Fibroblast of skin of right biceps (primary cell): ENCODE measurements around the gene IMMT.

Experiments used
- DNase-seq: peaks from one replicate; pipeline ENCODE4 v3.0.0-alpha.2; 2013

The IMMT gene

DNA sequence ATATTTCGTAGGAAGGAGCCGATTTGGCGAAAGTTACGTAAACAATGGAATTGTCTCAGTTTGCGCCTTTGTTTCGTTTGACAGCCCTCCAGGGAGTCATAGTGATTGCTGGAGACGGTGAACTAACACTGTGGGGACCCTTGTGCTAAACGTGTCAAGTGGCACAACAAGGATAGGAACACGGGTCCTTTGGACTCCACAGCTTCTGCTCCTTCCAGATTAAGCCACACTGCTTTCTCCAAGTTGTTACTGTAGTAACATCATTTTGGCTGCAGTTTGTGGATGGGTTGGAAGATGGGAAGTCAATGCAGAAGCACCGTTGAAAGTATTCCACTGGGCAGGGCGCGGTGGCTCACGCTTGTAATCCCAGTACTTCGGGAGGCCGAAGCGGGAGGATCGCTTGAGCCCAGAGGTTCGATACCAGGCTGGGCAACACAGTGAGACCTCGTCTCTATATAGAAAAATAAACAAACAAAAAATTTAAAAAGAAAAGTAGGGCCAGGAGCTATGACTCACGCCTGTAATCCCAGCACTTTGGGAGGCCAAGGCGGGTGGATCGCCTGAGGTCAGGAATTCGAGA is 636 bp upstream of the IMMT start:
- peak; percentile 5 for DNase-seq

GRCh38 chr2:86194751-86195054 is 559 bp downstream of the IMMT start:
- no peak for DNase-seq

- DNase-seq, result no peak
Measured at GRCh38 chr2:86193901-86194567, 1.2 kb downstream of the IMMT start.

DNA sequence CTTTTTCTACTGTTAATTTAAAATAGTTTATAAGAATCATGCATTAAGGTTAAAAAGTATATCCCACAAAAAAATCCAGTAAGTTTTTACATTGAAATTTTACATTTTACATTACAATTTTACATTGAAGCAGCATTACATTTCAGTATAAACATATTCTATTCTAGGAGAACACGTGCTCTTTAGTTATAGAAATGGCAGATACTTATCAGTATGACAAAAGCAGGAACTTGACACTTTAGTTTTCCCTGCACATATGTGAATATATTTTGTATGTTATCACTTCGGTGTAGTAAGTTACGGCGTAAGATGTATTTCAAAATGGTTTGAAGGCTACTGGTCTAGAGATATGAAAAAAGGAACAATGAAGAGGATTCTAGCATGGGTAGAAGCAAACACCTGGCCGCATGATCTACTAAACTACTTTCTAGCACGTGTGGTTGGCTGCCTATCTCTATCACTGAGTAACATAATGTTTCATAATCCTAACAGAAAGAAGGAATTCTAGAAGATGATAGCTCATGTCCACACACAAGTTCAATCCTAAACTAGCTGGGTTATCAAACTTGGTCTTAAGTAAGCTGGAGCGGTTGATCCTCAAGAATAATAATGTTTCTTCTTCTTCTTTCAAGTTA is 5.4 kb downstream of the IMMT start:
- DNase-seq, result no peak

- no peak for DNase-seq
Measured at GRCh38 chr2:86186431-86186830, 8.8 kb downstream of the IMMT start.

- DNase-seq, result no peak
Measured at GRCh38 chr2:86185517-86186212, 9.6 kb downstream of the IMMT start.

DNA sequence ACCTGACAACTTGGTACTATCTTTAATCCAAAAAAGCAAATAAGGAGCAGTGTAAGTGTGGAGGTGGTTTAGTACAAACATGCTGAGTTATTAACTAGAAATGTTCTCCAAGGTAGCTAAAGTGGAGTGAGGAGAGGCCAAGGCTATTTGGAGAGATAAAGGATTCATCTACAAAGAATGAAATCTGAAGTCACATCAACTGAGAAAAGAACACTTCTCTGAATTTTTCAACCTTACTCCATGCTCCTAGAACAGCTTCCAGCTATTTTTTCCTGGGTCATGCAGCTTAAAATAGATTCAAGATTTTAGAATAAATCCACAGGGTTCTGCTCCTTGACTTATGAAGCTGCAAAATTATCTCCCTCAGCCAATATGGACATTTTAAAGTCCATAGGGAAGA is 18.7 kb downstream of the IMMT start:
- no peak for DNase-seq

- no peak for DNase-seq
Measured at GRCh38 chr2:86175828-86176227, 19.4 kb downstream of the IMMT start.

DNA sequence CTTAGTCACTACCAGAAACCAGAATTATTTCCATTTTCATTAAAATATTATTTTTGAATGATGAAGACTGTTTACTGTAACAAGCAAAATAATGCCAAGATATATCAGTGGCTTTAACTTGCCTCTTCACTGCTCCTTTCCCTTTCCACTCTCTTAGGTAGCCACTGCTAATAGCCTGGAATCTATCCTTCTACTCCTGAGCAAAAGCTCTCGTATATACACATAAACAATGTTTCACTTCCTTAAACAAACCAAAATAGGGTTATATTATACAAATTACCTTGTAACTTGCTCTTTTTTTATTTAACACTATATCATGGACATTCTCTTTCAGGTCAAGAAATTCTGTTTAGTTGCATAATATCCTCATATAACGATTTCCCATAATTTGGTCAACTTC is 20.8 kb downstream of the IMMT start:
- DNase-seq, result no peak

GRCh38 chr2:86172610-86173009 is 22.7 kb downstream of the IMMT start:
- DNase-seq, result no peak

DNA sequence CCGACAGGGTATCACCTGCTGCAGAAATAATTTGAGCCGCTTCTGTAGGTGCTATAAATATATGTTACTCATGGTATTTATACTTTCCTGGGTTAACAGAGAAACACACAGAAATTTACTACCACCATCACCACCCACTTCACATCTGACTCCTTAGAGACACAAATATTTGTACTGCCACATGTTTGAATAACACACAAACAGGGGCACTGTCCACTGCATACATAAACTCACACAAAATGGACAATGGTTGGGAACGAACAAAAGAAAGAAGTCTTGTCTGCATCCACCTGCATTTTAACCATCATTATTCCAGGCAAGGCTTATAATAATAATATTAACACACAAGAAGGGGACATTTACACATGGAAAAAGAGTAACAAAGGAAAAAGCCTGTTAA is 24.0 kb downstream of the IMMT start:
- DNase-seq, result no peak

GRCh38 chr2:86170449-86170848 is 24.8 kb downstream of the IMMT start:
- DNase-seq, result no peak

DNA sequence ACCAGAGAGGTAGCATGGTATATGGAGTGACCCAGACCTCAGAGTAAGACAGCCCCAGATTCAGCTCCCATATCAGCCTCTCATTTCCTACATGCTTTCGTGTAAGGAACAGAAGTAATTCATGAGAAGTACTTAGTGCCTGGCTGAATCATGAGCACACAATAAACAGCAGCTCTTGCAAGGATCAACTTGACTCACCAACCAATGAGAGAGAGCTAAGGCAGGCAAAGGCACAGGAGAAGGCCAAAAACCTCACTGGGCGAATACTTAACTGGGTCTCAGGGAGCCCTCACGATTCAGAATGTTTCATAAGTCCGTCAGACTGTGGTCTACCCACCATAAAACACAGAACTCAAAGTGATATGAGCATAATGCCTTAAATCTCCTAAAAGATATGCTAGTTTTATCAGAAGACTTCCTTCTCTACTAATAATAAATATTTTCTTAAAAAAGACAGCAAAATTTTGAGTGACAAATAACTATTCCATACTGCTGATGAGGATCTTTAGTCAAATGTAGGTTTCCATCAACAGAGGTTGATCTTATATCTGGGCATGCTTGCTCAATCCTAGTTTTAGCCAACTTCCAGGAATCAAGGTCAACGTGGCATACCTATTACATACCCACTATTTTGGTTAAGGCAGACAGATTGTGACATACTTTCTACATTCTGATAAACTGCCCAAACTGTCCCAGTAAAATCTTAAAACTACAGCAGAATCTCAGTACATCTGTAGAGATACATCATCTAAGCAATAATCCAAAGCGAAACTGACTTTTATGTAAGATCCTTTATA is 34.9 kb downstream of the IMMT start:
- DNase-seq, result no peak

GRCh38 chr2:86158286-86158685 is 37.0 kb downstream of the IMMT start:
- no peak for DNase-seq

- no peak for DNase-seq
Measured at GRCh38 chr2:86157009-86157556, 38.2 kb downstream of the IMMT start.

- no peak for DNase-seq
Measured at GRCh38 chr2:86150502-86150901, 44.8 kb downstream of the IMMT start.

DNA sequence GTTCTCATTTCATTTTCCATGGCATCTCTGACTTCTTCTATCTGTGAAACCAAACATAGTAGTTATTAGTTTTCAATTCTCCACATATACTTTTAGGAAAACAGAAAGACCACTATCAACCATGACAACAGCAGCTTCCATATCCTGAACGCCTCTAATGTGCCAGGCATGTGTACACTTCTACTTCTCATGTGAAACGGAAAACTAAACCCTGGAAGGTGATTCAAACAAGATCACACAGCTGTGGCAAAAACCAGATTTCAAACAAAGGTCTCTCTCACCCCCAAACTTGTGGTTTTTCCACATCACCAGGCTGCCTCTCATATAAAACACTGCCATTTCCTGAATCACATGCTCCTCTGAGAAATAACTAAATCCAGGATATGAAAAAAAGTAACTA is 47.5 kb downstream of the IMMT start:
- no peak for DNase-seq

GRCh38 chr2:86143926-86144685 is 51.2 kb downstream of the IMMT start:
- no peak for DNase-seq

DNA sequence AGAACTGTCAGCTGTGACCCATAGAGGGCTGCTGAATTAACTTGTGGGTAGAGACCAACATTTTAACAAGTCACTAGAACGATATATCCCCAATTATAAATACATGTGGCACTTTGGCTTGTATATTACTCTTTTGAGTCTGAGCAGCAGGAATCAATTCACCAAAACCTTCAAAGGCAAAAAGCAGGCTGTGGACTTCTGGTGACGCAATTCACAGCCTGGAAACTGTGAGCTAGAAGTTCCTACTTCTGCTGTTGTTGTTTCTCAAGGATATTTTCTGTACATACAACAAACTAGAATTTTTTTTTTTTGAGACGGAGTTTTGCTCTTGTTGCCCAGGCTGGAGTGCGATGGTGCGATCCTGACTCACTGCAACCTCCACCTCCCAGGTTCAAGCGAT is 52.0 kb downstream of the IMMT start:
- DNase-seq, result no peak

- no peak for DNase-seq
Measured at GRCh38 chr2:86142436-86143257, 52.6 kb downstream of the IMMT start.

GRCh38 chr2:86140969-86141392 is 54.3 kb downstream of the IMMT start:
- DNase-seq, result no peak
